ENCODE results near the gene TBX4.
"Not testable (repeated sequence)": the region's sequence is repeated elsewhere in the genome, so short reads cannot be mapped to it uniquely, and the experiment has no call there.

Gene TBX4

GRCh38 chr17:61496174-61496956 is 44.1 kb downstream of the TBX4 start:
- no peak for DNase-seq (ENCODE audit: extremely low read depth in 1 of 2, low read depth in 1 of 2)

DNA sequence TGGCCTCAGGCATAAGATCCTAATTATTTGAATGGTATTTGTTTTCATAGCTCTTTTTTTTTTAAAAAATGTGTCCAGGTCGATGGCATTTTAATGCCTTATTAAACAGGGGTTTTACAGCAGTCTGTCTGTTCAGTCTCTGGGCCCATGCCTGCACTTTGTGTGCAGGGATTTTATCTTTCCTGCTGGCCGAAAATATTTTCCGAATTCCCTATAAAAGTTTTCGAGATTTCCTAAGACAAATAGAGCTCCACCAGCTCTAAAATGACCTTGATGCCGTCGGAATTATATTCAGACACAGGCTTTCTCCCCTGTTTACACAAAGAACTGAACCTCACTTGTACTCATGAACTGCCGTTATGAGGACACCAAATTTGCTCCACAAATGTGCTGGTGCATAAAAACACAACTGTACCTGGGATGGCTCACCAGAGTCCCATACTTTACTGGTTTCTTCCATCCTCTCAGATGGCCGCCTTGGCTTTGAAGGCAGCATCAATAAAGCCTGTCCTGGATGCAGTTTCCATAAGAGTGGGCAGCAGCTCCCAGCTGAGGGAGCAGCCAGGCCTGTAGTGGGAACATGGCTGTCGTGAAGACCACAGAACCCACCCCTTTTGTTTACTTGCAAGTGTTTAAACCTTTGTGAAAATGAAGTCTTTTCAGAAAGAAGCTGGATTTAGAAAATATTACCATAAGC is 44.9 kb downstream of the TBX4 start:
- DNase-seq (ENCODE audit: extremely low read depth in 1 of 2, low read depth in 1 of 2), result no peak

DNA sequence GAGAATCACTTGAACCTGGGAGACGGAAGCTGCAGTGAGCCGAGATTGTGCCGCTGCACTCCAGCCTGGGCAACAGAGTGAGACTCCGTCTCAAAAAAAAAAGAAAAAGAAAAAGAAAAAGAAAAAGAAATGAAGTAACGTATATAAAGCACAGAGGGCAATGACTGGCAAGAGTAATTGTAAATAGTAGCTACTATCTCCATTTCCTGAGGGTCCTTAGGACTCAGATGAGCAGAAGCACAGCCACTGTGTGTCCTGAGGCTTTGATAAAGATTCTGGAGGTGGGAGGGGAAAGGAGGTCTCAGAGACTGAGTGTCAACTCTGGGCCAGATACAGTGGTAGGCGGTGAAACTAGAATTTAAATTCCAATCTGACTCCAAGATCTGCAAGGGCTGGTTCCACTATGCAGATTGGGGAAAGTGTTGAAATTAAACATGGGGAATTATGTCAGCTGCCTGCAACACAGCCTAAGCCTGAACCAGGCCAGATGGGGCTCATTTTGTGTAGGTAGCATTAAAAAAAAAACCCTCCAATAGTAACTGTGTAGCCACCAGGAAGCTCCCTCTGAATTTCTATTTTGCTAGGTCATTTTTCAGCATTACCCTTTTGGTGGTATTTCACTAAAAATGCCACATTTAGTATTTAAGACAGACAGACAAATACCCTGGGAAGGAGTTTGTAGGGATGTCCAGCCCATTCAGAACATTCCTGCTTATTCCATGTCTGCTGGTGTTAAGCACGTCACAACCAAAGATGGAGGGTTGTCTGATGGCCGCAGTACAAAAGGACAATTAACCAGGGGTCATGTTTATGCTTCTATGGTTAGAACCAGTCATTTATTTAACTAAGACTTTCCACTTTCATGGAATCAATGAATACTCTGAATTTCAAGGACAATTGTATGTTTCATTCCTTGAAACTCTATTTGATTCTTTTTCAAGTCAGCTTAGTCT is 46.1 kb downstream of the TBX4 start:
- DNase-seq (ENCODE audit: extremely low read depth in 1 of 2, low read depth in 1 of 2), result no peak

DNA sequence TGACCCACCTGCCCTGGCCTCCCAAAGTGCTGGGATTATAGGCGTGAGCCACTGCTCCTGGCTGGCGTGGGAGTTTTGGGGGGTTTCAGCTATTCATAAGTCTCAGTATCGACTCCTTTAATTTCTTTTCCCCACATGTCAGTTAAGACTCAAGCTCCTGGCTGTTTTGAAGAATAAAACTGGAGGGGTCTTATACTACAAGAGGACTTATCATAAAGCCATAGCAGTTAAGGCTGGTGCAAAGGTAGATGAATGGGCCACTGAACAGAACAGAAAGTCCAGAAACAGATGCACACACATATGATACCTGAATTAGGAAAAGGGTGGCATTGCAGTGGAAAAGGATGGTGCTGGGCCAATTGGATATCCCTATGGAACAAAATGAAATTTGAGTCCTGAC is 47.4 kb downstream of the TBX4 start:
- DNase-seq (ENCODE audit: extremely low read depth in 1 of 2, low read depth in 1 of 2), result no peak

DNA sequence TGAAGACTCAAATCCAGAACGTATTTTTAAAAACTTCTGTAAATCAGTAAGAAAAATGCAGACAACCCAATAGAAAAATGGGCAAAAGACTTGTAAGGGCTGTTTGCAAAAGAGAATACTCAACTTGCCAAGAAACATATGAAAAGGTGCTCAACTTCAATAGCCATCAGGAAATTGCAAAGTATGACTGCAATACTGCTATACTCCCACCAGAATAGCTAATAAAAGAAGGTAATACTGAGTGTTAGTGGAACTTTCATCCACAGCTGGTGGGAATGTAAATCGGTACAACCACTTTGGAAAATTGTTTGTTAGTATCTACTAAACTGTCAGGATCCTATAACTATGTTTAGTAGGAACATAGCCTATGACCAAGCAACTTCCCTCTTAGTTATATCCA is 48.1 kb downstream of the TBX4 start:
- DNase-seq (ENCODE audit: extremely low read depth in 1 of 2, low read depth in 1 of 2), result no peak

DNA sequence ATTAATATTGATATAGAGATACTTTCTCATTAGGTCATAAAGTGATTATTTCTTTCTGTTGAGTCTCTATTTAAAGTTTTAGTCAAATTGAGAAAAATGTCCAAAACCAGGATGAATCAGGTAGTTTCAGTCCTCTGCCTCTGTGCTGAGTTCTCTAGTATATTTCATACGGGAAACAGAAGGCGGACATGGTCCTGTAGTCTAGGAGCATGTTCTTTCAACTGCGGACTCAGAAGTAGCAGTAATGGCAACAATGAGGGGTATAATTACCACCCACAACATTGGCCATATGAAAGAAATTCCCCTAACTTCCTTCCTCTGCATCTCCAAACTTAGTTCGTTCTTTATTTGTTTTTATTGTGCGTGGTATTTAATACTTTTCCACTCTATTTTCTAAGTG is 50.1 kb downstream of the TBX4 start:
- no peak for DNase-seq (ENCODE audit: extremely low read depth in 1 of 2, low read depth in 1 of 2)

GRCh38 chr17:61503961-61504360 is 51.7 kb downstream of the TBX4 start:
- no peak for DNase-seq (ENCODE audit: extremely low read depth in 1 of 2, low read depth in 1 of 2)

DNA sequence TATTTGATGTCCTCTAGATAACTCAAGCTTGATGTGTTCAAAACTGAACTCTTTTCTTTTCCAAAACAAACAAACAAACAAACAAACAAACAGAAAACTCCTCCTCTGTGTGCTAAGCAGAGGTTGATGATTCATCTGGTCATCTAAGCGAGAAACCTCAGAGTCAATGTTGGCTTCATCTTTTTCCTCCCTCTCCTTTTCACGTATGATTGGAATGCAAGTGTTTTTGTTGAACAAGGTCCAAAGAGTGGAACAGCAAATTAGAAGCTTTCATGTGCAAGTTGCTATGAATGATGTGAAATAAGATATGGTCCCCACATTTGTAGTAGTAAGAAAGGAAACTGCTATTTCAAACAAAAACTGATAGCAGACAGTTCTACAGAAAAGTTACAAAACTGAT is 52.5 kb downstream of the TBX4 start:
- no peak for DNase-seq (ENCODE audit: extremely low read depth in 1 of 2, low read depth in 1 of 2)

DNA sequence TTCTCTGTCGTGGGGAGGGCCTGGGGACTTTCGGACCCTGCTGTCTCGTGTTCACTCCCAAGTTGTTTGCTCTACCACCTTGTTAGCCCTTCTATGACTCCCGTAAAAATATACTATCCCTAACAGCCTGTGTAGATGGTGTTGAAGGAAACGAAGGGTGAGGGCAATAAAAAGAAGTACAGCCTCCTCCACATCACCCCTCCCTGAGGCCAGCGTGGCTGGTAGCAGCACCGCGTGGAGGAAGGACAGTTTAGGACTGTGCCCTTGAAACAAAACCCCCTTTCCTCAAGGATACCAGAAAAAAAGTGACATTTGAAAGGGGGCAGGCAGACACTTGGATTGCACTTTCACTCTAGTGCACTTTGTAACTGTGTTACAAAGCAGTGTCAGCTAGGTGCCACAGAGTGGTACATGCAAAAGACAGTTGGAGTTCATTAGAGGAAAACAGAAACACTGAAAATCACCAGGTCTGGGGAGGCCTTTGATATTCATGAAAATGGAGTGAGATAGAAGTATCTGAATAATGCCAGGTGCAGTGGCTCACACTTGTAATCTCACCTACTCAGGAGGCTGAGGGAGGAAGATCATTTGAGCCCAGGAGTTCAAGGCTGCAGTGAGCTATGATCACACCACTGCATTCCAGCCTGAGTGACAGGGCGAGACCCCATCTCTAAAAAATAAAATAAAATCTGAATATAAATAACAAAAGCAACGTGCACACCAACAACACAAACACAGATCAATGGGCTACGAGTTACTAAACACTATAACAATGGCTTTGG is 53.8 kb downstream of the TBX4 start:
- no peak for DNase-seq (ENCODE audit: extremely low read depth in 1 of 2, low read depth in 1 of 2)

GRCh38 chr17:61507383-61508066 is 55.3 kb downstream of the TBX4 start:
- DNase-seq (ENCODE audit: extremely low read depth in 1 of 2, low read depth in 1 of 2), result no peak

DNA sequence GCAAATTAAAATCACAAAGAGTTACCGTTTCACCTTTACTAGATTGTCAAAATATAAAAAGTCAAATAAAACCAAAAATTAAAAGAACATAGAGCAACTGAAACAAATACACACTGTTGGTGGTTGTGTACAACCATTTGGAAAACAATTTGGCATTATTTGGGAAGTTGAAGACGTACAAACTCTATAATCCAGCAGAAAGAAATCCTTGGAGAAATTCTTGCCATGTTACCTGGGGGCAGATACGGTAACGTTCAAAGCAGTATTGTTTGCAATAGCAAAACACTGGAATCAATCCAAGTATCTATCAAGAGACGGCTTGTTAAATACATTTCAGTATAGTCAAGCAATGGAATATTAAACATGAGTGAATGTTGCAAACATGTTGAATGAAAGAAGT is 56.7 kb downstream of the TBX4 start:
- no peak for DNase-seq (ENCODE audit: extremely low read depth in 1 of 2, low read depth in 1 of 2)

- not testable (repeated sequence) for DNase-seq (ENCODE audit: extremely low read depth in 1 of 2, low read depth in 1 of 2)
Observed at GRCh38 chr17:61509454-61509853, 57.2 kb downstream of the TBX4 start.

GRCh38 chr17:61510237-61510636 is 58.0 kb downstream of the TBX4 start:
- DNase-seq (ENCODE audit: extremely low read depth in 1 of 2, low read depth in 1 of 2), result no peak

- no peak for DNase-seq (ENCODE audit: extremely low read depth in 1 of 2, low read depth in 1 of 2)
Observed at GRCh38 chr17:61510991-61511390, 58.8 kb downstream of the TBX4 start.

DNA sequence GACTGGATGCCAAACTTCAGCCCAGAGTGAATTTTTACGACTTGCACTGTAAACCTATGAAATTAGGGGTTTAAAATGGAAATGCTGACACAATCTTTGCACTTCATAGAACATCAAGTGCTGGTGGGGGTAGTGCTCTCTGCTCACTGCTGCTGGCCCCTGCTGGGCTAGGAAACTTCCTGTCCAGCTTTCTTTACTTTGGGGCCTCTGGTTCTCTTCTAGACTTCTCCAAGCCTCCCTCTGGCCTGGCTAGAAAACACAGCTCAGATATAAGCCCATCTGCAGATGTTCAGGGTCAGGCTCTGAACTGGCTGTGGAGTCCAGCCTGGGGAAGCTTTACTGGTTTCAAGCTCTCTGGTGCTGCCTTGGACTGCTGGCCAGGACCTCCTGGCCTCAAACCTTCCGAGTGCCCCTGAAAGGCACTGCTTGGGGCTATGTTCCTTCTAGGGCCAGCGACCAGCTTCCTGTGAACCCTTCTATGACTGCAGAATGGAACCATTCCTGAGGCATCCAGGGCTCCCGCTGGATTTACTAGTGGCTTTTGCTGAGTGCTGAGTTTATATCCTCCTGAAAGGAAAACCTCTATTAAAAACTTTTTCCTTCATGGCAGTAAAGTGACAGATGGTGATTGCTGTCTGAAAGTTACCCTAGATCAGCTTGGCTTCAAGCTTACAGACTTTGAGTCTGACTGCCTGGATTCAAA is 59.4 kb downstream of the TBX4 start:
- no peak for DNase-seq (ENCODE audit: extremely low read depth in 1 of 2, low read depth in 1 of 2)

DNA sequence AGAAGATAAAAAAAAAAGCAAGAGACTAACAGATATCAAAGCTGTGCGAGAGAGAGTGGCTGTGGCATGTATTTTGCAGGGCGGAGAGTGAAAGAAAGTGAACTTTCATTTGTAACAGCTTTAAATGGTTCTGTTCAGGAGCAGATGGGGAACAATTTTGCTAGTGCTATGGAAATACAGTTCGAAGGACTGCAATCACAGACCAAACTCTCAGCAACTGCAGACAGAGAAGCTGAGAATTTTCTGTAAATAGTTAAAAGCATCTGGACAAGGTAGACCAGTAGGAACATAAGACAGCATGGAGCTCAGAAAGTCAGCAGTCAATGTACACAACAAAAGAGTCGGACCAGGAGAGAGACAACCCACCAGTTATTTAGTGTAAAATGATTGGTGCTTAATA is 62.3 kb downstream of the TBX4 start:
- DNase-seq (ENCODE audit: extremely low read depth in 1 of 2, low read depth in 1 of 2), result no peak

- no peak for DNase-seq (ENCODE audit: extremely low read depth in 1 of 2, low read depth in 1 of 2)
Observed at GRCh38 chr17:61517265-61517664, 65.0 kb downstream of the TBX4 start.

GRCh38 chr17:61517843-61518606 is 65.8 kb downstream of the TBX4 start:
- DNase-seq (ENCODE audit: extremely low read depth in 1 of 2, low read depth in 1 of 2), result no peak

DNA sequence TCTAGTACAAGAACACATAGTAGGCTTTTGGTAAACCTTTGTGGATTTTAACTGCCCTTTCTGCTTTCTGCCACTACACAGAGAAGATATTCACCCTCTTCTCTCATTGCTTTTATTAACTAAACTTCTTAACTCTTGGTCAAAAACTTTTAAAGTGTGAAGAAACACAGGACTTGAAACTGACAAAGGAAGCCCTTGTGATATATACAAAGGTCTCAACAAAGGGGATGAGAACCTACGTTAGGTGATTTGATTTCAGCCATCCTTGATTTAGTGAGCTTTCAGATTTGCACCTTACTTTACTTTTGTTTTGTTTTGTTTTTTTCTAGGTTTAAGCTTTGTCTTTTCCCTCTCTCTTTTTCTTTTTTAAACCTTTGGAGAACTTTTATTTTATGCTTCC is 66.9 kb downstream of the TBX4 start:
- DNase-seq (ENCODE audit: extremely low read depth in 1 of 2, low read depth in 1 of 2), result no peak

All from stimulated activated CD8-positive, alpha-beta memory T cell treated with anti-CD3 and anti-CD28 coated beads, Interleukin-7, amount 100 ng/mL, for 48 hours (primary cell).